Lower leg skin (tissue), 3 donors: Measurements from ENCODE around the gene WDCP.

Experiments
- CTCF ChIP-seq, 3 donors: fragments of 450-650 bp; IDR thresholded peaks; one replicate each; pipeline ENCODE4 v1.5.1; 2016; ENCODE audit warnings: antibody characterized with exemption in 3 of 3, mild to moderate bottlenecking in 3 of 3, moderate library complexity in 2 of 3
- POLR2A ChIP-seq, 2 donors: fragments of 450-650 bp; IDR thresholded peaks; one replicate each; pipeline ENCODE4 v1.6.1; 2016 to 2017; ENCODE audit warnings: antibody characterized with exemption in 2 of 2, mild to moderate bottlenecking in 1 of 2, moderate library complexity in 1 of 2

GRCh38 chr2:24076849-24077534, 29.8 kb upstream of the WDCP start:
- TF ChIP-seq CTCF (IDR thresholded peaks at IDR 0.05) (no peak), POLR2A (IDR thresholded peaks at IDR 0.05) (no peak)
